ENCODE results near the gene KAT2B.

Gene KAT2B

DNA sequence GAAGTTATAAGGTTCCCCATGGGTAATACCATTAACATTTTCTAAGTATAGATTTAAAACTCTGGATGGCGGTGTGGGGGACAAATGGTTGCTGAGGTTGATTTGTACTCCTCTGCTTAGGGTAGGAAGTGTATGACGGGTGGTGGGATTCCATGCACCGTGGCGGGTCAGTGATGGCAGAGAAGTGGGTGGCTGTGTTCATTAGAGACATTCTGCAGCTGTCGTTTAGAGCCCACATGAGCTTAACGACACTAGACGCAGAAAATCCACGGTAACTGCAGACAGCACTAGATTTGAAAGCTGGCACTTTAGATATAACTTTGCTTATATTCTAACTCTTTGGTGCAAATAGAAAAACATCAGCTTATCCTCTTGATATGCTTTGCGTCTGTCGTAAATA lies 108.2 kb downstream of the KAT2B start:
- no peak for DNase-seq

DNA sequence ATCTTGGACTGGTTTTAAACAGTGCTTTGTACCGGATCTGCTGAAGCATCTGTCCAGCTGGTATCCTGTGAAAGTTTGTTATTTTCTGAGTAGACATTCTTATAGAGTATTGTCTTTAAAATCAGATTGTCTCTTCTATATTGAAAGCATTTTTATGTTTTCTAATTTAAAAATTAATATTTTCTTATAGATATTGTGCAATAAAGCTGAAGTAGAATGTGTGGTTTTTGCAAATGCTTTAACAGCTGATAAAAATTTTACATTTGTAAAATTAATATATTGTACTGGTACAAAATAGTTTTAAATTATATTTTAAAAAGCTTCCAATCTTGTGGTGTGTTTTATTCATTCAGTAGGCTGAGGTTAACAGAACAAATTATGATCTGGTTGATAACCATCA lies 113.8 kb downstream of the KAT2B start:
- DNase-seq, result no peak

DNA sequence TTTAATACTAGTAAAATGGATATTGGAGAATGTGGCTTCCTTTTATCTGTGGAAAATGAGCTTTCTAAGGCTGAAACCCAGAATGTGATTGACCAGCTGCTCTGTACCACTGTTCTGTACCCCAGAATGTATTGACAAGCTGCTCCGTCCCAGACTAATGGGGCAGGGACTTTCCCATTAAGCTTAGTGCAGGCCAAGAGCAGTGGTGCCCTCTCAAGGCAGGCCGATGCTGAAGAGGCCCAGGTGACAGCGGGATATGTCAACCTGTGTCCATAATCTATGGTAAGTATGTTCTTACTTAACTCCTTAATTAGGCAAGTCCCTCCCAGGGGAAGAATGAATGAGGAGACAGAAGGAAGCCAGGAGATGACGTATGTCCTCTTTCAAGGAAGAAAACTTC lies 114.7 kb downstream of the KAT2B start:
- DNase-seq, result no peak

DNA sequence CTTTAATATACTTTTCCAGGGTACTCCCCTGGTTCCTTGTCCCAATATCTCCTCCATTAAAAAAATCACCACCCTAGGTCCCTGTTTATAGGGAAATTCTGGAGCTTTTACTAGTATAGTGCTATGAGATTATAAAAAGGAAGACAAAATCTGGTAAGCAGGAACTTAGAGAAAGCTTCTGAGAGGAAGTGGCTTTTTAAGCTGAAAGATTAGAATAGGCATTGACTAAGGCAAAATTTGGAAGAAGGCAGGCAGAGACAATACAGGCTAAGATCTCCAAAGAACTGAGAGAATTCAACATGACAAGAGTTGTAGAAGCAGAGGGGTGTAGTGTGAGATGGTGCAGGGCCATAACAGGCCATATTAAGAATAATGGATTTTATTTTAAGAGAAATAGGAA lies 120.0 kb downstream of the KAT2B start:
- no peak for DNase-seq

DNA sequence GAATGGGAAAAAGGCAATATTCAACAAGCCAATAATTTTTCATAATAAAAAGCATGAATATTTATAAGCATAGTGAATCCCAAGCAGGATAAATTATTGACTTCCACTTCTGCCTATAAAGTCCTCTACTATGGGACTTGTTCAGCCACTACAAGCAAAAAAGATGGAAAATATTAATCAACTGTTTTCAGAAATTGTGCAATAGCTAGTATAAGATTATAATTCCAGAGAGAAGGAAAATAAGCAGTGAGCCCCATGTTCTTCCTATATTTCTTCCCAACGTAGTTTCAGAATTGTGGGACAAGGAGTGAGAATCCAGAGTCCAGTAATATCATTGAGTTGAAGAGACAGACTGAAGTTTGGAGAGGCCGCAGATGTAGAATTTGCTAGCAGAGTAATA lies 121.5 kb downstream of the KAT2B start:
- no peak for DNase-seq

DNA sequence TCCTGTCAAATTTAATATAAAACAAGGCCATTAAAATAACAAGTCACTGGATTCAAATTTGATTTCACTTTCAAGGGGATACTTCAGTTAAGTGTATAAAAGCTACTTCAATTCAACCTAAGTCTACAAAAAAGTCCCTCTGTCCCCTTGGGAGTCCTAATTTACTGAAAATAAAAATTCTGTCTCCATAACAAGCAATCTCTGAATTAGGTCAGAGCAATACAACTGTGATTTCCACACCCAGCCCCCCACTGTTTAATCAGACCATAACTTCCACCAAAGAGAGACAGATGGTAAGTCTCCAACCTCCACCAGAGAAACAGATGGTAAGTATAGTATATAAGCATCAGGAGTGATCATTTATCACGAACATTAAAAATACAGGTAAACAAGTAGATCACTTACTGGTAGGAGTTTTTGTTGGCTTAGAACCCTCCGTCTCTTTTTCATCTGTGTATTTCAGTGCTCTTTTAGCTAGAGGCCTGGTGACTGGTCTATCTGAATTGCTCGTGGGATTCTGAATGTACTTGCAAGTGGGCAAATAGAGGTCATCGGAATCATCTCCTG lies 133.7 kb downstream of the KAT2B start:
- DNase-seq, result no peak

DNA sequence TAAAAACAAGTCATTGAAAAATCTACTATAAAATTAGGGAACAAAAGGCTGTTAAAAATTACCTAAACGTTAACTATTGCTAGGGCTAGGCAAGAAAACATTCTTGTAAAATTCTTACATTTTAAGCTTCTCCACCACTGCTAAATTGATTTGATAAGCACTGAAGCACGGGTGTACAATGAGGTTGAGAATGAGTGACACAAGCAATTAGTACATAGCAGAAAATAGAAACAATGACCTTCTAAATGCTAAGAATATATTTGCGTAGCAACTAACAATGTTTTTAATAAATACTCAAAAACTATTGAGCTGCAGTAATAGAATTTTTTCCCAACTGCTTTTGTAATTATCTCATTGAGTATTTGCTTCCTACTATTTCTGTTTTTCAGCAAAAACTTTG lies 141.0 kb downstream of the KAT2B start:
- DNase-seq, result no peak

DNA sequence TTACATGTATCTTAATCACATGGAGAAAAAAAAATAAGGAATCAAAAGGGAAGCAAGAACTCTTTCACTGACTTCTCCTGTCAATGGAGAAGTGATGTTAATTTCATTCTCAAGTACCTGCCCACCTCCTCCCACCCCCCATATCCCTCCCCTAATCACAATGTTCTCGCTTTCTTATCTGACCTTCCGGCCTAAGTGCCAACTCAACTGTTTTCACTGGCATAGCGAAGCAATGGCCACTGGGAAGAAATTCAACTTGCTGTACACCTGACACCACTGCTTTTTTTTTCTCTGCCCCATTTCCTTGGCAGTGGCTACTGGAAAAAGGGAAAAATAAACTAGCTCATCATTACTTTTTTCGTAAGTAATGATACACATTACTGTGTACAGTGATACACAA lies 142.0 kb downstream of the KAT2B start:
- no peak for DNase-seq

DNA sequence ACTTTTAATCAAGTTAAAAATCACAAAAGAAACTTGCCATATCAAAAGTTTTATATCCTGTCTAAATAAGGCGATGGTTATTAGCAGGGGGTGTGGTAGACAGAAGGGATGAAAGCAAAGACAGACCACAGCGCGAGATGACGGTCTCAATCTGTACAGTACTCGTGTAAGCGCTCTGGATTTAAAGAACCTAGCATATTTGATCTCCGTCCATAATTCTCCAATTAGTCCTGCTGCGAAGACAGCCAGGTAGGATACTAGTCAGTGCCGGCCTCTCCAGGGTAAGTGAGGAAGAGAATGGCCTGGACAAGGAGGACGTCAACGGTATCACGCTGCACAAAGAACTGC lies 145.1 kb downstream of the KAT2B start:
- DNase-seq, result no peak

DNA sequence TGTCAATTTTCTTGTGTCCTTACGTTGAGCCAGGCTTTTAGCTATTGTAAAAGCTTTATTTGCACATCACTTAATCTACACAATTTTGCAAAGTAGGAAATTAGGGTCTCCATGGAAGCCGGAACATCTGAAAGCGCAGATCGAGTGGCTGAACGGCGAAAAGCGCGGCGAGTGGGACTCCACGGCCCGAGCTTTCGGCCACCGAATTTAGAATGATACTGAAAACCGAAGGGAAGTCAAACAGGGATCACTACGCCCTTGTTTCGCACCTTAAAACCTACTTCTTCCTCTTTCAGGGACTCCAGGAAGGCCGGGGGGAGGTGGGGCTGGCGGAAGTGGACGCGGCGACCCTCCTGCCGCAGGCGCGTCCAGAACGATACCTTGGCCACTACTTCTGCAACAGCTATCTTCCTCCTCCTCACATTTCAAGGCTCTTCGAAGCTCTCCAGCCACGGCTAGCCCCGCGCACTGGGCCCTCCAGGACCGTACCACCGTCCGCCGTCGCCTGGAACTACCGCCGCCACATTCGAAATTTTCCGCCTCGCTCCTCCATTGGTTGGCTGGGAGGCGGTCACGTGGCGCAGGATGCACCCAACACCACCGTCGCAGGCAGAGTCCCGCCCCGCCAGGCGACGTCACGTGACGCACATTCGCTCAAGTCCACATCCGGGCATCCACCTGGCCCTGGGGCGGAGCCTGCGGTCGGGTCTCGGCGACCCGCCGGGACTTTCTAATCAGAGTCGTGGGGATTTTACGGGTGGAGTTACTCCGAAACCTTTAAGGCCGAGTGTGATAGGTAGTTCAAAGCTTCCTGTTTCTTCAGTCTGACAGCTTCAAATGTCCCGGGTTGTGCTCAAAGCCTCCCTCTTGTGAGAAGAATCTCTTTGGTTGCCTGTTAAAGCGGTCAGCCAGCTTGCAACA lies 145.7 kb downstream of the KAT2B start, which contains the start of gene SGO1:
TSS of gene SGO1 (minus strand) at position 528 of the 921 bp plus-strand sequence. CDS start 2,179 bp downstream, outside the sequence.
- peak; percentile 82 for DNase-seq

DNA sequence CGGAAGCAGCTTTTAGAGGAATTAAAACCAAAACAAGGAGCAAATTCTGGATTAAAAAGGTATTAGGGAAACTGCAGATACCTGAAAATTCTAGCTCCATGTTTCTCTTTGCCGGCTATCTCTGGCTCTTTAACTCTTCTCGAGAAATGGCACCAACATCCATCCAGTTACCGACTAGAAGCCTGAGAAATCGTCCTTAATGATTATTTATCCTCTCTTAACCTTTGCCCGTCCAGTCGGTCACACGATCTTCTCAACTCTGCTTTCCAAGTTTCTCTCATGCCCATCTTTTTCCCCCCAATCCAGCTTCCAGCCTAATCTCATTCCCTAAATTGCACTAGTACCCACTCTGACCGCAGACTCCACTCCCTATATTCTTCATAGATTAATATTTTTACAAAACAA lies 146.4 kb downstream of the KAT2B start:
- no peak for DNase-seq

DNA sequence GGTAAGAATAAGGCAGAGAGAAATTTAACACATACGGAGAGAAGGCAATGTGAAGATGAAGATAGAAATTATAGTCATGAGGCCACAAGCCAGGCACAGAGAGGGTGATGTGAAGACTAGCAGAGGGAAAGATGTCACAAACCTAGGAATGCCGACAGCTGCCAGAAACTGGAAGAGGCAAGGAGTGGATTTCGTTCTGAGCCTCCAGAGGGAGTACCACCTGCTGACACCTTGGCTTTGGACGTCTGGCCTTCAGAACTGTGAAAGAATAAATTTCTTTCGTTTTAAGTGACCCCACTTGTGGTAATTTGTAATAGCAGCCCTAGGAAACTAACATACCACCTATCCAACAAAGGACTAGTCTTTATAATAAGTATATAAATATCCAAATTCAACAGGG lies 150.7 kb downstream of the KAT2B start:
- no peak for DNase-seq

DNA sequence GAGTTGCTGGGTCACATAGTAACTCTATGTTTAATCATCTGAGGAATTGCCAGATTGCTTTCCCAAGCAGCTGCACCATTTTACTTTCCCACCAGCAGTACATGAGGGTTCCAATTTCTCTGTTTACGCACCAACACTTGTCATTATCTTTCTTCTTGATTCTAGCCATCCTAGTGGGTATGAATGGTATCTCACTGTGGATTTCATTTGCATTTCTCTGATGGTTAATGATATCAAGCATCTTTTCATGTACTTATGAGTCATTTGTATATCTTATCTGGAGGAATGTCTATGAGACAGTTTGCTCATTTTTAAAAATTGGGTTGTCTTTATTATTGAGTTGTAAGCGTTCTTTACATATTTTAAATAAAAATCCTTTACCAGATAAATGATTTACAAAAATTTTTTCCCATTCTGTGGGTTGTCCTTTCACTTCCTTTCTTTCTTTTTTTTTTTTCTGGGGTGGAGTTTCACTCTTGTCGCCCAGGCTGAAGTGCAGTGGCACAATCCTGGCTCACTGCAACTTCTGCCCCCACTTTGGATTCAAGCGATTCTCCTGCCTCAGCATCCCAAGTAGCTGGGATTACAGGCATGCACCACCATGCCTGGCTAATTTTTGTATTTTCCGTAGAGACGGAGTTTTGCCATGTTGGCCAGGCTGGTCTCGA lies 154.7 kb downstream of the KAT2B start:
- DNase-seq, result no peak

DNA sequence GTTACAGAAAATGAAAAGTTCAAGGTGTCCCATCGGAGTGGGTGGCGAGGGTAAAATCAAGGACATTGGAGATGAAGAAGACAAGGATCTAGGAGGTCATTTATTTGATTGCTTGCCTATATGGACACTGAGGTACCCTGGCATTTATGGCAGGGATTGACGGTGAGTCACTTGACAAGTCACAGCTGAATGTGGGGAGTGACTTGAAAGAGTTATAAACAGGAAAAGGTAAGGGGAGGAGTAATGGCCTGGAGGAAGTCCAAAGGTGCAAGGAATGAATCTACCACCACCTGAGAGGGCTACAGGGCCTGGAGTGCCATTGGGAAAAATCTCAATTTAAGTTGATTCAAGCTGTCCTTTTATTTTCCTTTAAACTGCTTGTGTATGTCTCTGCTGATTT lies 157.5 kb downstream of the KAT2B start:
- DNase-seq, result no peak

DNA sequence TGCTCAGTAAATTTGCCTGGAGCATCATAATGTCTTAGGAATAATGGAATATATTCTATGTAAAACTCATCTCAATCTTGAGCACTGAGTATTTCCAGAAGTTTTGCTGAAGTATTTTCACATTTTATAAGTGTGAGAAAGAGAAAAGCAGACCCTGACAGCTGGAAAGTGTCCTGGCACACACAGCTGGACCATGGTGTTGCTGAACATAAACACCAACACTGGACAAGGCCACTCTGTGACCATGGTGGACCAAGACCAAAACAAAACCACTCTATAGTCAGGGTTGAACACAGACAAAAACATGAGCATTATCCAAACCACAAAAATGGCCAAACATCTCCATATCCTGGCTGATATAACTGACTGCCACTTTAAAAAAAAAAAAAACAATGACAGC lies 160.9 kb downstream of the KAT2B start:
- DNase-seq, result no peak

Measured in NCI-H510A (cell line).